Renal pelvis (tissue), 4 donors: ENCODE data around the gene HRH2. TPM values are rescaled to one million over a fixed set of nuclear protein-coding genes. Genes with fewer than 3 reads are reported as not detected.
"Not testable (repeated sequence)": the region's sequence is repeated elsewhere in the genome, so short reads cannot be mapped to it uniquely, and the experiment has no call there.

Experiments used
- DNase-seq: peaks from one replicate; pipeline ENCODE4 v3.0.0-alpha.2; 2013
- polyA plus RNA-seq, 3 donors: library from polyadenylated mRNA; unstranded; fragments of 120-200 nt; gene quantifications; one replicate each; pipeline ENCODE4 v1.2.1, GENCODE V29; 2013; ENCODE audit not compliant: insufficient read length in 3 of 3

HRH2 gene
- polyA plus RNA-seq, 3 donors, result 2.7 to 3.5 (median 3.1) TPM

DNA sequence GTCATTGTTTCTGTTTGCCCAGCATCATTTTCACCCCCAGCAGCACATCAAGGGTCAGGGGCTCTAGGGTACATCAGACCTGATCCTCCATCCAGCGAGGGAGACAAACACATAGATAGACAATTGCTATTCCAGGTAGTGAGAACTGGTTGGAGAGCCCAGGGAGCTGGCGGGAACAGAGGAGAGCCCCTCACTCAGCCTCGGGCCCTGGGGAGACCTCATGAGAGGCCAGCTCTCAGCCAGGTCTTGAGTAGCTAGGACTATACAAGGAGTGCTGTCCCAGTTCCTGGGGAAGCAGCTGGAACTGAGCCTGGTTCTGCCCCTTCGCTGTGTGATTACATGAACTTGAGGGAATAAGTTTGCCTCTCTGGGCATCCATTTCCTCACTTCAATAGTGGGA is 80.3 kb downstream of the HRH2 start:
- DNase-seq, result no peak

DNA sequence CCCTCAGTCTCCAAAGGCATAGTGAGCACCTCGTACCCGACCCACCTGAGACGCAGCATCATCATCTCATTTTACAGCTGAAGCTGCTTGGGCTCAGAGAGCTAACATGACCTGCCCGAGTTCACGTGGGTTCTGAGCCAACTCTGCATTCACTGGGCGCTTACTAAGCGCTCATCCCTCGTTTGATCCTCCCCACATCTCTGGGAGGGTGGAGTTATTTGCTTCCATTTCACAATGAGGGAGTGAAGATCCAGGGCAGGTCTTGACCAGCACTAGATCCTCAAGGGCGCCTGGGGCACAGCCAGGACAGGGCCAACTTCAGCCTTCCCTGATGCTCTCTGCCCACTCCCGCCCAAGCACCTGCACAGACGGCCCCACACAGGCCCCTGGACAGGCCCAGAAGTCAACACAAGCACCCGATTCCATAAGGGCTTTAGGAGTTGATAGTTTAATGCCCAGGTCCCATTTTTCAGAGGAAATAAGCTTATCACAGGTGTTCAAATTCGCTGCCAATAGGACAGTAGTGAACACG is 80.8 kb downstream of the HRH2 start:
- DNase-seq, result no peak

DNA sequence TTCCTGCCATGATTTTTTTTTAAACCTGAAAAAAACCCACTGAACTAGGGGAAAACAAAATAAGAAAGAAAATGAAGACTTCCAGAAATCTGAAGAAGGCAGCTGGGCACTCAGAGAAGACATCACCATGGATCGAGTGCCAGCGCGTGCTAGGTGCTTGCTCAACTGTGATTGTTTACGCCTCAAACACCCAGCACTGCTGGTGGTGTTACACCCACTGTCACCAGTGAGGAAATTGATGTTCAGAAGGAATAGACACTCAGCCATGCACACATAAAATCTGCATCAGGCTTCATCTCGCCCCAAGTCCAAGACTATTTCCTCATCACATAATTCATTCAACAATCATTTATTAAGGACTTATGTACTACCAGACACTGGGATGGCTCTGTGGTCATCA is 82.1 kb downstream of the HRH2 start:
- DNase-seq, result no peak

DNA sequence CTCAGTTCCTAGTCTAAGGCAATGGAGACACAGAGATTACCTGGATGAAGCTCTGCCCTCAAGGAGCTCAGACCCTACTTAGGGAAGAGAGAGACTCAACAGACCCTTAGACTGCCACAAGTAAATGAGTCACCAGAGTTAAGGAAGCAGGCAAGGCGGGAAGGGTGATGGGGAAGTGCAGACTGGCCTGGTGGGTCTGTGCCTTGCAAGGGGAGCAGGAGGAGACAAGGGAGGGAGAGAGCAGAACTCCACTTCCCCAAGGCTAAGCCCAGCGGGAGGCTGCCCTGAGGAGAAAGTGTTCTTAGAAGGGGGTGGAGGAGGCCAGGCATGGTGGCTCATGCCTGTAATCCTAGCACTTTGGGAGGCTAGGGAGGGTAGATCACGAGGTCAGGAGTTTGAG is 83.7 kb downstream of the HRH2 start:
- no peak for DNase-seq

DNA sequence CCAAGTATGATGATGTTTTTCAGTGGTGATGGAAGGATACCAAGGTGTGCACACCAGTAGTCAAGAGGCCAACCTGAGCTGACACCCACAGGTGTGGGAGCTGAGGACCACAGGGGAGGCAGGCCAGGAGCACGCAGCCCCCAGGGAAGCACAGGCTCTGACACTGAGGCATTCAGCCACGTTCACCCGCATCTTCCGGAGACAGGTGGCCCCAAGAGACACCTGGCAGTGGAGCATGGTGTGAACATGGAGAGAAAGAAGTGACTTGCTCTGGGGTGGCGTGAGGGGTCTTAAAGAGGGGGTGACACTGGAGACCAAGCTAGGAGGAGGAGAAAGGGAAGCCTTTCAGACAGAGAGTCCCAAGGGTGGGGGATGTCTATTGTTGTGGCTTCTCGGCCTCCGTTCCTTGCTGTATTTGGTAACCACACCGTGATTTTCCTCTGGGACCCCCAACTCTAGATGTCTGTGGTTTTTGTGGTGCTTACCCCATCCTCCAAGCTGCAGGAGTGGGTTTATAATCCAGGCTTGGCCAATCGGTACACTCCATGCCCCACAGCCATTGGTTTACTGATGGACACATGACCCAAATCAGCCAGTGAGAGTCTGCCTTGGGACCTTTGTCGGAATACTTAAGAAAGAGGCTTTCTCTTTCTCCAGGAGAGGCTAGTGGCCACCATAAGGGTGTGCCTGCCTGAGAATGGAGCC is 84.6 kb downstream of the HRH2 start:
- DNase-seq, result no peak

DNA sequence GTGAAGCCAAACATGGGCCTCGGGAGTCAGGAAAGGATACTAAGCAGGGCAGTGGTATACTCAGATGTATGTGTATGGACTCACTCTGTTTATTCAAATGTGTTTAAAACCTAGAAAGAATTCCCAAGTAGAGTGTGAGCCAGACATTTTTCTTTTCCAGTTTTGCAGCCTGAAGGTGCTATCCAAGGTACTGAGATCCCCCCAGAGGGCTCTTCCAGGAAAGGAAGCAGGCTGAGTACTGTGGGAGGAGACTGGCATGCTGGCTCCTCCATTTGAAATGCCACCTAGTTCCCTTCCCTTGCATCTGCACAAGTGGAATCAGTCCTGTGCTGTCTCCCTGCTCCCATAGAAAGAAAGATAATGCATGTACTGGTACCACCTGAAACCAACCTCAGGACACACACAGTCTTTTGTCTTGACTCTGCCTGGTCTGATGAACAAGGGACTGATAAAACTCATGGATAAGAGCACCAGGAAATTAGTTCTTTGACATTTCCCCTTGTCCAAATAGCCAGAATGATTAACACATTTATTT is 85.9 kb downstream of the HRH2 start:
- DNase-seq, result peak; percentile 60

DNA sequence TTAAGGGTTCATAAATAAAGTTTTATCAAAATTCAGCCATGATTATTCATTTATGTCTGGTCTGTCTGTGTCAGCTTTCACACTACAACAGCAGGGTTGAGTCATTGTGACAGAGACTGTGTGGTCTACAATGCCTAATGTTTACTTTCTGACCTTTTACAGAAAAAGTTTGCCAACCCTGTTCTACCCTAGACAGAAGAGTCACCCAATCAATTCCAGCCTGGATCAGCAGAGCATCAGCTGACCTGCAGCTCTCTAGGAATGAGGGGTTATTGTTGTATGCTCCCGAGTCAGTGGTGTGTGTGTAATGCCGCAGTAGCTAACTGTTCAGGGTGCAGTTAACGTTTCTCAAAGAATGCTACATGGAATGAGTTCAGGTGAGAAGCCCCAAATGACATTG is 87.3 kb downstream of the HRH2 start:
- DNase-seq, result no peak

DNA sequence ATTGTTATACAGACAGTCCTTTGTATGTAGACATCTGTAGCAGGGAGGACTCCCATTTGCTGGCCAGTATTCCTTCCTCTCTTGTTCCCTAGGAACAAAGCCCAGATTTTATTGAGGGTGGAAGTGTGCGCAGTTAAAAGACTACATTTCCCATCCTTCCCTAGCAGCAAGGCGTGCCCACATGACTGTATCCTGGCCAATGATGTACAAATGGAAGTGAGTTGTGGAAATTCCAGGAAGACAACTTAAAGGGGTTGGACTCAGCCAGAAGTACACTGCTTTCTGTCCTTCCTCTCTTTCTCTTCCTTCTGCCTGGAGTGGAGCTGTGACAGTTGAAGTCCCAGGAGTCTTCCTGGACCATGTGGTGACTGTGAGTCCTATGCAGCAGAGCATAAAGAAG is 89.0 kb downstream of the HRH2 start:
- DNase-seq, result no peak

DNA sequence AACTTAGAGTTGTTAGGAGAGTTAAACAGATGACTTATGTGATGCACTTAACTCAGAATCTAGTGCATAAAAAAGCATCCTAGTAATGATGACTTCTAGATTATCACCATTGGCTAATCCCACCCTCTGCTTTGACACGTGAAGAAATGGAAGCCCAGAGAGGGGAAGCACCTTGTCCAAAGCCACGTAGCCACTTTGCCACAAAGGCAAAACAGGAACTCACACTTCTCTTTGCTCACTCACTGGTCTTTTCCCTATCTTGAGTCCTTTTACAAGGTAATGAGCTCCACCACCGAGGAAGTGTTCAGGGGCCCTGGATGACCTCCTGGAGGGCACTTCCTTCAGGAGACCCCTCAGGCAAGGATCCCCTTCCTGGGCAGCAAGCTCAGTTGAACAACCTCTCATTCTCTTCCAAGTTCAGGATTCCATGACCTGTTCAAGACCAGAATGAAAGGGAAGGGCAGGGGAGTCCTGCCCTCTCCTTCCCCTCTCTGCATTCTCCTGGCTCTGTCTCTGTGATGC is 89.7 kb downstream of the HRH2 start:
- DNase-seq, result no peak

DNA sequence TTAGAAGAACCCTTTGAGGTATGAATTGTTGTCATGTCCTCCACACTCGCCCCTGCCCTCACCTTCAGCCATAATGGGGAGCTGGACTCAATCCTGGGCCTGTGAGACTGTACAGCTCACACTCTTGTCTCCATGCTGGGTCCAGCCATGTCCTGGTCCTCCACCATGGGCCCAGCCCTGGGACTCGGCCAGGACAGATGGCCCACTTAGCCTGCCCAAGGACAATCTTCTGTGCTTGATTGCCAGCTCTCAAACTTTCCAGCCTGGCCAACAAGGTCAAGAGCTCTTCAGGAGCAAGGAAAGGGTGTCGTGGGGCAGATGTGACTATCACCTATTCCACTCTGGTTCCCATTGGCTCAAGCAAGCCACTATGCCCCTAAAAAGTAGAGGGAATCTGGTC is 90.8 kb downstream of the HRH2 start:
- DNase-seq, result no peak

DNA sequence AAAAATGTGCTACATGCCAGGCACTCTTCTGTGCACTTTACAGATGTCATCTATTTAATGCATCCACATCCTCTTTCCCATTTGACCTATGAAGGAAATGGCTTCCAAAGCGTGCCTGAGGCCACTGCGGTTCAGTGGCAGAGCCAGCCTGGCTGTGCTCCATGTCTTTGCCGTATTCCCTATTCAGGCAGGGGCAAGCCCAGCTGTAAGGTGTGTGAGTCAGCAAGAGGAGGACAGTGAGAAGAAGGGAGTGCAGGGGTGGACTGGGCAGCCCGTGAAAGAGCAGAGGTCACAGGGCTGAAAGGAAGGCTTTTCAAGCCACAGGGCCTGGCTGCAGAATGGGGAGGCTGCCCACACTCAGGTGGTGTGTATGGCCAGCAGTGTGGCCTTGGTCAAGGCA is 91.7 kb downstream of the HRH2 start:
- DNase-seq, result no peak

DNA sequence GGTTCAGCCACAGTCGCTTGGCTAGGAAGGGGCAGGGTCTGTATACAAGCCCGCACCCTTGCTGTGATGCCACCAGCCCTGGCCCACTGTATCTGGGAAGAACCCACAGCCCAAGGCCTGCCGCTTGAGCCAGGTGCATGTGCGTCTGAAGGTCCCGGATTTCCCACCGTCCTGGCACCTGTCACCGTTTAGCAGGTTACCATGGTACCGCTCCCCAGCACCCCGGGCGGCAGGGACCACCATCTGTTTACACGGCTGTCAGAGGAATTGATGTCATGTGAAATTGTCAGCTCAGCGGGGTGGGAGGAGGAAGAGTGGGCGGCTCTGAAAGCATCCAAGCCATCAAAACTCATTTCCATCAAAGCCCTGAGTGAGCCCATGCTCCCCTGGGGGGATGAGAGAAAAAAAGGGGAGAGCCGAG is 92.7 kb downstream of the HRH2 start:
- no peak for DNase-seq

DNA sequence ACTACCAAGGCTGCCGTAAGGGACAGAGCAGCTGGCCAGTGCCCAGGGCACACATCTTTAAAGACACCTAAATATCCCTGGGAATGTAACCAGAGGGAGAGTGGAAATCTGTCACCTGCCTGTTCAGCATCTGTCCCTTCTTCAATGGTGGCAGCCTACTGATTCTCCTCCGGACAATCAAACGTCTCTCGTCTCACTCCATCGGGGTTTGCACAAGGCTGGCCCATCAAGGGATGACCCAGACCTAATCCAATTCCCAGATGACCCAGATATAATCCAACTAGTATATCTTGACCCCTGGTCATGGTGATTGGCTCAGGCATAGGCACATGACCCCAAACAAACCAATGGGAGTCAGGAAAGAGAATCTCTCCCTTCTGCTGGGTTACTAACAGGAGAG is 93.5 kb downstream of the HRH2 start:
- no peak for DNase-seq

DNA sequence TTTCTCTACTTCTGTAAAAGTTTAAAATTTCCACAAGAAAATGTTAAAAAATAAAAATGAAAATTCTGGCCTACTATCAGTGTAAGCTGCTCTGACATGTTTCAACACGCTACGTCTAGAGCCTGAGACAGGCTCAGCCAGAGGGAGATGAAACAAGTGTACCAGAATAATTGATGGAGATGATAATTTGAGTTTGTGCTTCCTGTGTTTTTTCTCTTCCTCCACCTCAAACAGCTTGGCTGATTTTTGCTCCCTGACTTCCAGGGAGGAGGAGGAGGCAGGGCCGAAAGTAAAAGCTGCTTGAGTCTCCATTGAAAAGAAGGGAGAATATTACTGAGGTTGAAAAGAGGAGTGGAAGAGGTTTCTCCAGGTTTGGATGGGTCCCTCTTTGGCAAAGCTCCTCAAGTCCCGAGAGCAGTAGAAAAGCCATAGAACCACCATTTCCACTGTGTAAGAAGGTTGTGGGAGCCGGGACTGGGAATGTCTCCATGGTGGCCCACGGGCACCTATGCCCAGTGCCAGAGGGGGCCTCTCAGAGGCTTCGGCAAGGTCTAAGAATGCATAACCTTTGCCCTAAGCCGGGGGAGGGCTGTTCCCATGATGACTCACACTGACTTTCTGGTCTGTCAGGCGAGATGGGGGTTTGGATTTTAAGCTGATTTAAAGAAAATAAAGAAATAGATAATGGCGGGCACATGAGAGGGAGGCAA is 95.1 kb downstream of the HRH2 start:
- DNase-seq, result no peak

DNA sequence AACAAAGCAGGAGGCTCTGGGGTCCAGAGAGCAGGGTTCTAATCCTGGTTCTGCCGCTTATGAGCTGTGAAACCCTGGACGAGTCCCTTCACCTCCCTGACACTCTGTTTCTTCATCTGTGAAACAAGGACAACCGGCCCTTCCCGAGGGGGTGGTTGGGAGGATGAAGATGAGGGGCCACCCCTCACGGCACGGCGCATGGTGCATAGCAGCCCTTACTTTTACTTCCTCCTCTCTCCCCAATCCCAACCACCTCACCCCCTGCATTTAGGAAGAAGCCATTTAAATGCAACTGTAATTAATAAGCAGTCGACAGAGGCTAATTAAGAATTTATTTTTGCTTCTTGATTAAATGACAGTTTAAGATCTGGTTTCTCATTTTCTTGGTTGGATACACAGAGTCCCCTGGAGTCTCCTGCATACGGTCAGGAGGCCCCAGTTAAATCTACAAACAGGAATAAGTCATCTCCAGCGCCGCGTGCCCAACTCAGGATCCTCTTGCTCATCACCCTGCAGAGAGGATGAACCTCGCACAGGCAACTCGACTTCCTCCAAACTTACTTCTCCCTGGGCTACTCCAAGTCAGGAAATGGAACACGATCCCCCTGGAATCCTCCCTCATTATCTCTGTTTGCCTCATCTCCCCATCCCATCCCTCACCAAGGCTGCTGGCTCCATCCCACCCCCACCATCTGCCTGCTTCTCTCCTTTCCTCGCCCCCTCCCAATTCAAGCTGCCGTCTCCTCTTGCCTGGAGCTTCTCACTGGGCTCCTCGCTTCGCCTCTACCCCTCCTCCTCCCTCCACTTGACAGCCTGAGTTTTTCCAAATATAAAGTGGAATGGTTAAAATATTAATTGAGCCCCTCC is 95.9 kb downstream of the HRH2 start:
- DNase-seq, result no peak

DNA sequence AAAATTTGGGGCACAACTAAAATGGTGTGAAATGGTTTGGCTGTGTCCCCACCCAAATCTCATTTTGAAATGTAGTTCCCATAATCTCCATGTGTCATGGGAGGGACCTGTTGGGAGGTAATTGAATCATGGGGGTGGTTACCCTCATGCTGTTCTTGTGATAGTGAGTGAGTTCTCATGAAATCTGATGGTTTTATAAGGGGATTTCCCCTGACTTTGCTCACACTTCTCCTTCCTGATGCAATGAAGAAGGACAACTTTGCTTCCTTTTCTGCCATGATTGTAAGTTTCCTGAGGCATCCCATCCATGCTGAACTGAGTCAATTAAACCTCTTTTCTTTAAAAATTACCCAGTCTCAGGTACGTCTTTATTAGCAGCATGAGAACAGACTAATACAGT is 102.1 kb downstream of the HRH2 start:
- not testable (repeated sequence) for DNase-seq

Other genes with a start within 250 kb of the HRH2 start
- under 1 TPM in 2 of 3 donors, not detected in 1; 0.01 to 0.04 TPM for gene DRD1, start 213.9 kb upstream of the HRH2 start, polyA plus RNA-seq
- gene SFXN1, start 179.5 kb upstream of the HRH2 start, polyA plus RNA-seq, result 10 to 100 TPM; 41.2 to 56.9 (median 56.1) TPM
- under 1 TPM in 2 of 3 donors, not detected in 1; 0.14 to 0.23 TPM for gene CPLX2, start 213.5 kb downstream of the HRH2 start, polyA plus RNA-seq